Aorta (tissue), 5 donors: ENCODE data around the gene SMAD2. TPM values are rescaled to one million over a fixed set of nuclear protein-coding genes. Genes with fewer than 3 reads are reported as not detected.

Experiments used
- ATAC-seq: fragments of 200-7000 bp; cut with Tn5 transposase; one replicate; pipeline ENCODE4 v1.9.1; 2022; ENCODE audit warnings: moderate library complexity; ENCODE audit not compliant: low FRiP score
- DNase-seq, 2 donors: peaks; one replicate each; pipeline ENCODE4 v3.0.0-alpha.2; 2020
- H3K27ac ChIP-seq, 2 donors: one replicate each; pipeline ENCODE4 v1.5.1; 2013; ENCODE audit warnings: low read length in 2 of 2, mild to moderate bottlenecking in 2 of 2, moderate library complexity in 2 of 2, control low read depth in 1 of 2, inconsistent platforms in 1 of 2, low read depth in 1 of 2
- H3K27me3 ChIP-seq, 2 donors: one replicate each; pipeline ENCODE4 v1.6.1; 2013; ENCODE audit warnings: control low read depth in 1 of 2, low read length in 1 of 2, mild to moderate bottlenecking in 1 of 2, moderate library complexity in 1 of 2; ENCODE audit not compliant: insufficient read depth in 2 of 2, control insufficient read depth in 1 of 2
- H3K36me3 ChIP-seq, 2 donors: one replicate each; pipeline ENCODE4 v1.6.1; 2013; ENCODE audit warnings: control low read depth in 1 of 2, low read length in 1 of 2, mild to moderate bottlenecking in 1 of 2; ENCODE audit not compliant: insufficient read depth in 2 of 2, control insufficient read depth in 1 of 2
- H3K4me1 ChIP-seq, 2 donors: one replicate each; pipeline ENCODE4 v1.6.1; 2013; ENCODE audit warnings: low read length in 2 of 2, control low read depth in 1 of 2, mild to moderate bottlenecking in 1 of 2, moderate library complexity in 1 of 2; ENCODE audit not compliant: insufficient read depth in 2 of 2, control insufficient read depth in 1 of 2
- H3K4me3 ChIP-seq, 2 donors: one replicate each; pipeline ENCODE4 v1.5.1; 2013; ENCODE audit warnings: low read length in 2 of 2, control low read depth in 1 of 2, mild to moderate bottlenecking in 1 of 2
- H3K9me3 ChIP-seq: one replicate; pipeline ENCODE4 v1.6.1; 2013; ENCODE audit warnings: mild to moderate bottlenecking, low read length; ENCODE audit not compliant: control insufficient read depth
- WGBS, 2 donors: extraction: QIAGEN DNeasy Blood & Tissue Kit; methylation state at CpG; one replicate each; pipeline ENCODE4 v1.1.7; 2013; 5-methylcytosine and 5-hydroxymethylcytosine counted together
- intact Hi-C, 2 donors: fragments of 100-400 bp; cut with DNase I; formaldehyde crosslinking; loops; one replicate each; pipeline versions ENCODE4 v1.14.2 to v1.15.0; 2022
- polyA plus RNA-seq, 2 donors: library from polyadenylated mRNA; stranded (reverse); fragments of 200-250 nt; gene quantifications; one replicate each; pipeline ENCODE4 v1.2.3, GENCODE V29; 2013
- total RNA-seq, 2 donors: library from RNA; stranded (reverse); fragmentation: NEBNext Ultra II Directional; extraction: Animal tissue kit (Norgen Biotek cat#: 25700); gene quantifications; one replicate each; pipeline ENCODE4 v1.2.1, GENCODE V29; 2021
- donor health status: healthy with polysubstance abuse.
- donor health status: Bipolar disorder and iron deficiency.
- donor health status: DM: no; HTN: no; CAD: no.
- donor health status: DM: no; HTN: no; CAD: no.
- donor health status: DM: yes; HTN: yes; CAD: no.

Gene SMAD2
- total and polyA plus RNA-seq, 4 donors, result 45.4 to 137 (median 104) TPM

DNA sequence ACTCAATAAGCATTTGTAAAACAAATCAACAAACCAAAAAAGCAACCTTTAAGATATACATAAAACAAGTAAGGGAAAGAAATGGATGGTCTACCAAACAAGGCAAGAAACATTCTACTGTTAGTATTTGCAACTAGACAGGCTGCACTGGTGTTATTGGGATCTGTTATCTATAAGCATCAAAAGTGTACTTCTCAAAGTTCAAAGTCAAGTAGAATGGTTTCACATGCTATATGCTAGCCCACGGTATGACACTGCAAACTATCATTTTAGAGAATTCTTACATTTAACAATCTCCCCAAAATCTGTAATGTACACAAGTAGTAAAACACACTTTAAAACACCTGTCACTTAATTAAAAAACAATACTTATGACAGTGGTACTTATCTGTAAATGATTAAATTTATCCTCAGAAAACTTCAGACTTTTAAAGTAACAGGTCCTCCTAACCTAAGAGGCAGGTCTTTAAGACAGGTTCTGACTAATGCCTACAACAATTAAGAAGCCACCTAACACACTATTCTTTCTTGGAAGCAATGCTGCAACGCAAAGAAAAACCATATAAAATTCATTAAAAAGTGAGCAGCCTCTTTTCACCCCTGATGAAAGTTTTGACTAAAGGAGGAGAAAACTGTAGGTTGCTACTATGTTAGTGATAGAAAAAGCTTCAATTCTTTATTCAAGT is 34.8 kb downstream of the SMAD2 start:
- 89 to 95% methylated on average over 2 of the region's 2 CpGs for WGBS, 2 donors
- intact Hi-C loops, result no loop called here
- no peaks in the 10 kb centered on the region for H3K36me3 ChIP-seq

DNA sequence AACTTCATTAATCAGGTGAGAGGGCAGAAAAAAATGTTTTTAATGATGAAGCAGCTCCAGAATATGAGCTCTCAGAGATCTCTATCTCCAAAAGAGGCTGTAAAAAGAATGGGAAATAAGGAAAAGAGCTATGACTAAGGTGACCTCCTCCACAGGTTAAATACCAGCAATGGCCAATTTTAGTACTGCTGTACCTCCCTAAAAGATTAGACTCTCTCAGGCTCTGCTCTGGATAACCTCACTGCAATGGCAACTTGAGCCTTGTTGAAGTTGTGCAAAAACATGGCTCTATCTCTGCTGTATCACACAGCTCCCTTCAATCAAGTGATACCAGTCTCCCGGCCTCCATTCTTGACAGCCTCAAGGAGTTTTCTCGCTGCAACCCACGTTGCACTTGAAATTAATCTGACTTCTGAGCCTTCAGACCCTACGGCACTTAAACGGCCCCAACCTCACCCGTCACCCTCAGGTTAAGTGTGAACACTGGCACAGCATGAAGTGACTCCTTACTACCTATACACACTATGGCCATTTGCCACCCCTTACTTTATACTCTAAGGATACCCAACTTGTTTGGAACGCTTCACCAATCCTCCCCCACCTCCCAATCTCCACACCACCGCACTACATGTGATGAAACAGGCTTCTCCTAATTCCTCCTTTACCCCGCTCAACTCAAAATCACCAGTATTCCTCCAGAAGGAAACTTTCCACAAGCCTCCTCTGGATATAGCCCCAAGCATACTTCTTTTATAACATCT is 36.3 kb downstream of the SMAD2 start:
- no peak overlapping the region for H3K27ac ChIP-seq
- H3K4me3 ChIP-seq, result no peak overlapping the region
- H3K27me3 ChIP-seq, result no peaks in the 10 kb centered on the region
- WGBS, 2 donors, result 79 to 82% methylated on average over 9 of the region's 9 CpGs
- no peak for ATAC-seq
- no peaks in the 10 kb centered on the region for H3K36me3 ChIP-seq
- intact Hi-C loops, result no loop called here
- DNase-seq, result no peak
- H3K9me3 ChIP-seq, result no peaks in the 10 kb centered on the region
- no peaks in the 10 kb centered on the region for H3K4me1 ChIP-seq

More for the DNA sequence above, 34.8 kb downstream of the SMAD2 start:
- H3K27ac ChIP-seq, result no peak overlapping the region
- no peaks in the 10 kb centered on the region for H3K27me3 ChIP-seq
- DNase-seq (no peak), ATAC-seq (no peak)
- no peaks in the 10 kb centered on the region for H3K9me3 ChIP-seq
- H3K4me1 ChIP-seq, result no peaks in the 10 kb centered on the region
- no peak overlapping the region for H3K4me3 ChIP-seq

DNA sequence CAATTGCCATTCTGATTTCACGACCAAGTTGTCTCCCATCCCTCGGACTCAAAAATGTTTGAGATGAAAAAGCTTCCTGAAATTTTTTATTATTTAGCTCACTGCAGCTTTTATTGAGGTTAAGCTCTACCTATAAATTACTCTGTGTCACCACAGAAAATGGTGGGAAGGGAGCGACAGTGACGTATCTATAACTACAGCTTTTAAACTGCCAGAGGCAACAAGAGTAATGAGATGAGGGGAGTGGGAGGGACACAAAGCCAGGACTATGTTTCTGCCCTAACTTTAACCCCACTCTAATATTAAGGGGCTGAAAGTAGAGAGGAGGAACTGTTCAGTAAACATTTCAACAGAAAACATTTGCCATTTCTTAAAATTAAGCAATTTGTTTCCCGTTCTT is 37.4 kb downstream of the SMAD2 start:
- H3K36me3 ChIP-seq, result no peaks in the 10 kb centered on the region
- H3K27me3 ChIP-seq, result no peaks in the 10 kb centered on the region
- ATAC-seq, result no peak
- H3K4me3 ChIP-seq, result no peak overlapping the region
- H3K27ac ChIP-seq, result no peak overlapping the region
- H3K4me1 ChIP-seq, result no peaks in the 10 kb centered on the region
- H3K9me3 ChIP-seq, result no peaks in the 10 kb centered on the region
- DNase-seq, result no peak
- 79 to 81% methylated on average over 5 of the region's 5 CpGs for WGBS, 2 donors
- intact Hi-C loops, result no loop called here

DNA sequence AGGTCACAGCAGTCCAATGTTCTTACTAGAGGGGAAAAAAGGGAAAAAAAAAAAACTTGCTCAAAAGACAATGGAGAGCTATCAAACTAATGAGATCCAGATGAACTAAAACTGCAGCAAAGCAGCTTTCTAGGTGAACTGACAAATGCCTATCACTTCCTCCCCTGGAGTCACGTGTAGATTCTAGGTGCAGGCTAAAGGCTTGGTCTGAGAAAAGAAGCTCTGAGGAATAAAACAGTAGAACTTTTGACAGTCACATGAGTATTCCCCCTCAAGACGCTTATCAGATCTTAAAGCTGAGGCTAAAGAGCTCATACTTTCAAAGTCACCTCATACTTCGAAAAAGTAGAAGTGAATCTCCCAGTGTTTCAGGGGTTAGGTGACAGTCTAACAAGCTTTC is 42.3 kb downstream of the SMAD2 start:
- no peak for DNase-seq
- Histone ChIP-seq H3K4me1 (no peaks in the 10 kb centered on the region), H3K27ac (no peak overlapping the region), H3K4me3 (no peak overlapping the region), H3K36me3 (no peaks in the 10 kb centered on the region), H3K9me3 (no peaks in the 10 kb centered on the region), H3K27me3 (no peaks in the 10 kb centered on the region)
- intact Hi-C loops, result loop anchor here in 1 of 2 donors (10.0 kb wide), 1 partner anchor 117 kb away; no protein-coding TSS in a partner anchor
- no peak for ATAC-seq
- WGBS, 2 donors, result 88 to 93% methylated on average over 3 of the region's 3 CpGs

DNA sequence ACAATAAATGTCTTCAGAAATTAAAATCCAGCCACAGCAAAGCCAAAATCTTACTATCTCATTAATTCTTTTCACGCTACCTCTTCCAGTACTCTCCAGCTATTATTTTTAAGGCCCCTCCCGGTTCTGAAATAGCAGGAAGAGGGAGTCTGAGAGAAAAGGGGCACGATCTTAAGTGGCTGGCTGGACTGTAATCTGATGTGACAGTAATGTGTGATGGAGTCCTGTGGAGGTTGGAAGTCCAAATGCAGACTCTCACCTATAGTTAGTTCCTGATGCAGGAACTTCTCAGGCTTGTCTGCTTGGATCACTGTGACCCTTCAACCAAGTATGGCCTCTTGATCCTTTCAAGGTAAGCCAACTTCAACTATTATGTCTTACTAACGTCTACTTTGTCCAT is 43.2 kb downstream of the SMAD2 start:
- ATAC-seq (no peak), DNase-seq (no peak)
- WGBS, 2 donors, result 84 to 85% methylated on average over 4 of the region's 4 CpGs
- Histone ChIP-seq H3K4me3 (no peak overlapping the region), H3K4me1 (no peaks in the 10 kb centered on the region), H3K27ac (no peak overlapping the region), H3K9me3 (no peaks in the 10 kb centered on the region), H3K36me3 (no peaks in the 10 kb centered on the region), H3K27me3 (no peaks in the 10 kb centered on the region)
- intact Hi-C loops, result loop anchor here in 1 of 2 donors (10.0 kb wide), 1 partner anchor 118 kb away; no protein-coding TSS in a partner anchor

DNA sequence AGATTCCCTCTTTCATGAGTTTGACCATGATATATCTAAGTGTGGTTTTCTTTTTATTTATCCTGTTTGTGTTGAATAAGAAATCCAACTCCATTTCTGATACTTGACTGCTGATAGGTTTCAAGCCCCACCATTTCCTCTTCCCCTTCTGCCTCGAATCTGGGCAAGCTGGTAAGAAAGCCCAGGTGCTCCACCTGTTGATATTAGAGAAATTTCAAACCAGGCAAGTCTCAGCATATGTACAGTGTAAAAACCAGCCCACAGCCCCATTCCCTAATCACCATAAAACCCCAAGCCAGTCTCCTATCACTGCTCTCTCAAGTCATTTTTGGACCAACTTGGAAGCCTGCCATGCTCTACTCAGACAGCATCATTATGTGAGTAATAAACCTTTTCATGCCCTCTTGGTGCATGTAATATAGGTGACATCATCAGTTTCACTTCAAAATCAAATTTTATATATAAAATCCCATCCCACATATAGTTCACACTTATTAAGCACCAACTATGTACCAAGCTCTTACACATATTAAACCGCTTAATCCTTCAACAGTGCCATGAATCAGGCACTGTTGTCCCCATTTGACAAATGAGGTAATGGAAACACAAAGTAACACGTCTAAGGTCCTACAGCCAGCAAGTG is 46.6 kb downstream of the SMAD2 start:
- DNase-seq, result no peak
- Histone ChIP-seq H3K36me3 (peaks cover 0 to 5% of the 10 kb centered on the region in 2 donors), H3K4me3 (no peak overlapping the region), H3K27ac (no peak overlapping the region), H3K27me3 (no peaks in the 10 kb centered on the region), H3K9me3 (no peaks in the 10 kb centered on the region), H3K4me1 (no peaks in the 10 kb centered on the region)
- no peak for ATAC-seq
- 46 to 59% methylated on average over 3 of the region's 3 CpGs for WGBS, 2 donors
- intact Hi-C loops, result loop anchor here in 1 of 2 donors (10.0 kb wide), 1 partner anchor 121 kb away; no protein-coding TSS in a partner anchor

DNA sequence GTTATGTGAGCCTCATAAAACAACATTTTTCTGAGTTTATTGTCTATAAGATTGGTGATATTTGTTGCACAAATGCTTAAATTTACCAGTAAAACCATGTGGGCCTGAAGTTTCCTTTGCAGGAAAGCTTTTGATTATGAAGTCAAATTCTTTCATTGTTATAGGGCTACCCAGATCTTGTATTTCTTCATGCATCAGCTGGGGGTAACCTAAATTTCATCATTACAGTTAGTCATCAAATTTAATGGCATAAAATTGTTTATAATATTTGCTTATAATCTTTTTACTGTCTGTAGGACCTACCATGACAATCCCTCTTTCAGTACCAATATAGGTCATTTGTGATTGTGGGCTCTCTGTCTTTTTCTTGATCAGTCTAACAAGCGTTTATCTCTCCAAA is 47.8 kb downstream of the SMAD2 start:
- Histone ChIP-seq H3K27ac (no peak overlapping the region), H3K4me1 (no peaks in the 10 kb centered on the region), H3K27me3 (no peaks in the 10 kb centered on the region), H3K4me3 (no peak overlapping the region), H3K9me3 (no peaks in the 10 kb centered on the region), H3K36me3 (peaks cover 0 to 5% of the 10 kb centered on the region in 2 donors)
- intact Hi-C loops, result loop anchor here in 1 of 2 donors (10.0 kb wide), 1 partner anchor 122 kb away; no protein-coding TSS in a partner anchor
- ATAC-seq (no peak), DNase-seq (no peak)
- WGBS, 2 donors, result 96 to 97% methylated on average over 1 of the region's 1 CpG

DNA sequence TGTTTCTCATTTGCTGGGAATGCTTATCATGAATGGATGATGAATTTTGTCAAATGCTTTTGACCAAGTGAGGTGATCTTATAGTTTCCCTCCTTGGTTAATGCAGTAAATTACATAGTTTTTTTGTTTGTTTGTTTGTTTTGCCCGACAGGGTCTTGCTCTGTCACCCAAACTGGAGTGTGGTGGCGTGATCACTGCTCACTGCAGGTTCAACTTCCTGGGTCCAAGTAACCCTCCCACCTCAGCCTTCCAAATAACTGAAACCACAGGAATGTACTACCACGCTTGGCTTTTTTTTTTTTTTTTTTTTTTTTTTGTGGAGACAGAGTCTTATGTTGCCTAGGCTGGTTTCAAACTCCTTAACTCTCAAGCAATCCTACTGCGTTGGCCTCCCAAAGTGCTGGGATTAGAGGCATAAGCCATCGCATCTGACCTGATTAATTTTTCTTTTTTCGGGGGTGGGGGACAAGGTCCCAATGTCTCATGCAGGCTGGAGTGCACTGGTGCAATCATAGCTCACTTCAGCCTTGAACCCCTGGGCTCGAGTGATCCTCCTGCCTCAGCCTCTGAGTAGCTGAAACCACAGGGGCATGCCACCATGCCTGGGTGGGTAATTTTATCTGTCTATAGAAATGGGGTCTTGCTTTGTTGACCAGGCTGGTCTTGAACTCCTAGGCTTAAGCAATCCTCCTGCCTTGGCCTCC is 48.6 kb downstream of the SMAD2 start:
- ATAC-seq (no peak), DNase-seq (no peak)
- WGBS, 2 donors, result 77 to 80% methylated on average over 7 of the region's 7 CpGs
- peaks cover 0 to 5% of the 10 kb centered on the region in 2 donors for H3K36me3 ChIP-seq
- H3K4me1 ChIP-seq, result no peaks in the 10 kb centered on the region
- no peaks in the 10 kb centered on the region for H3K9me3 ChIP-seq
- no peak overlapping the region for H3K4me3 ChIP-seq
- no peak overlapping the region for H3K27ac ChIP-seq
- intact Hi-C loops, result loop anchor here in 1 of 2 donors (10.0 kb wide), 1 partner anchor 123 kb away; no protein-coding TSS in a partner anchor
- H3K27me3 ChIP-seq, result no peaks in the 10 kb centered on the region
